Neural cell (in vitro differentiated cells): ENCODE results near the gene GNAI2. TPM values are rescaled to one million over a fixed set of nuclear protein-coding genes. Genes with fewer than 3 reads are reported as not detected.
A peak's percentile ranks its signal among the peaks of the same experiment; 100 is the strongest.

Experiments
- H2AFZ ChIP-seq: fragments of 200-600, 300-800 bp; sonication (generic), shearing (Covaris generic); 2 replicates; pipeline ENCODE4 v1.6.0; 2014; ENCODE audit warnings: low read depth, mild to moderate bottlenecking, antibody characterized with exemption, low read length, moderate library complexity
- H3F3A ChIP-seq: fragments of 200-600 bp; shearing (Covaris generic); 2 replicates; pipeline ENCODE4 v1.6.1; 2016; ENCODE audit warnings: mild to moderate bottlenecking, moderate library complexity, mixed read lengths, antibody characterized with exemption, low read length; ENCODE audit not compliant: insufficient read depth, poor library complexity, severe bottlenecking
- H3K27ac ChIP-seq: fragments of 200-600, 300-800 bp; sonication (generic), shearing (Covaris generic); 2 replicates; pipeline ENCODE4 v1.5.1; 2014; ENCODE audit warnings: mild to moderate bottlenecking, low read length, moderate library complexity
- H3K27me3 ChIP-seq: fragments of 300-800, 200-600 bp; sonication (generic), shearing (Covaris generic); 2 replicates; pipeline ENCODE4 v1.6.0; 2014; ENCODE audit warnings: mild to moderate bottlenecking, low read depth, low read length, moderate library complexity; ENCODE audit not compliant: insufficient read depth
- H3K36me3 ChIP-seq: fragments of 300-800, 200-600 bp; sonication (generic), shearing (Covaris generic); 2 replicates; pipeline ENCODE4 v1.5.1; 2014; ENCODE audit warnings: mild to moderate bottlenecking, antibody characterized with exemption, low read length, moderate library complexity; ENCODE audit not compliant: insufficient read depth
- H3K4me2 ChIP-seq: fragments of 300-800, 200-600 bp; sonication (generic), shearing (Covaris generic); 2 replicates; pipeline ENCODE4 v1.6.0; 2014; ENCODE audit warnings: mild to moderate bottlenecking, low read length
- H3K4me3 ChIP-seq: fragments of 300-800, 200-600 bp; sonication (generic), shearing (Covaris generic); 2 replicates; pipeline ENCODE4 v1.5.1; 2014; ENCODE audit warnings: mild to moderate bottlenecking, low read length, moderate library complexity
- H3K79me2 ChIP-seq: fragments of 200-600 bp; shearing (Covaris generic); replicated peaks from 2 replicates; pipeline ENCODE4 v1.6.0; 2014; ENCODE audit warnings: mild to moderate bottlenecking, low read length, moderate library complexity; ENCODE audit not compliant: insufficient read depth
- H3K9ac ChIP-seq: fragments of 300-800, 200-600 bp; sonication (generic), shearing (Covaris generic); 2 replicates; pipeline ENCODE4 v1.6.1; 2016; ENCODE audit warnings: mild to moderate bottlenecking, low read length, mixed read lengths
- H3K9me2 ChIP-seq: fragments of 200-600 bp; shearing (Covaris generic); 2 replicates; pipeline ENCODE4 v1.6.1; 2016; ENCODE audit warnings: mild to moderate bottlenecking, low read length, mixed read lengths; ENCODE audit not compliant: insufficient read depth
- H3K9me3 ChIP-seq: fragments of 200-600, 300-800 bp; sonication (generic), shearing (Covaris generic); 2 replicates; pipeline ENCODE4 v1.6.1; 2016; ENCODE audit warnings: mild to moderate bottlenecking, mixed run types, low read length, moderate library complexity, mixed read lengths
- H4K20me1 ChIP-seq: fragments of 200-600 bp; shearing (Covaris generic); 2 replicates; pipeline ENCODE4 v1.6.1; 2016; ENCODE audit warnings: mild to moderate bottlenecking, mixed run types; ENCODE audit not compliant: insufficient read depth
- CTCF ChIP-seq: fragments of 450-650 bp; IDR thresholded peaks from 2 replicates; pipeline ENCODE4 v1.5.1; 2014; ENCODE audit warnings: antibody characterized with exemption, mild to moderate bottlenecking, moderate library complexity; ENCODE audit not compliant: poor library complexity, severe bottlenecking
- EP300 ChIP-seq: fragments of 450-650 bp; conservative IDR thresholded peaks from 2 replicates; pipeline ENCODE4 v1.6.1; 2014; ENCODE audit warnings: antibody characterized with exemption, mild to moderate bottlenecking, moderate library complexity; ENCODE audit not compliant: poor library complexity, severe bottlenecking
- EZH2 ChIP-seq: fragments of 200-600, 300-800 bp; shearing (Covaris generic), sonication (generic); IDR thresholded peaks from 2 replicates; pipeline ENCODE4 v1.6.1; 2014; ENCODE audit warnings: antibody characterized with exemption, low read length, borderline replicate concordance, mild to moderate bottlenecking; ENCODE audit not compliant: insufficient read depth, poor library complexity, severe bottlenecking
- MXI1 ChIP-seq: fragments of 450-650 bp; conservative IDR thresholded peaks from 2 replicates; pipeline ENCODE4 v1.6.1; 2014; ENCODE audit warnings: antibody characterized with exemption, mild to moderate bottlenecking; ENCODE audit not compliant: poor library complexity, severe bottlenecking
- POLR2AphosphoS5 ChIP-seq: IDR thresholded peaks from 2 replicates; pipeline ENCODE4 v1.6.1; 2012
- RAD21 ChIP-seq: fragments of 450-650 bp; conservative IDR thresholded peaks from 2 replicates; pipeline ENCODE4 v1.6.1; 2014; ENCODE audit warnings: antibody characterized with exemption, mild to moderate bottlenecking, moderate library complexity
- REST ChIP-seq: IDR thresholded peaks from 2 replicates; pipeline ENCODE4 v1.6.1; 2012; ENCODE audit warnings: borderline replicate concordance
- SMC3 ChIP-seq: fragments of 450-650 bp; conservative IDR thresholded peaks from 2 replicates; pipeline ENCODE4 v1.6.1; 2014; ENCODE audit warnings: antibody characterized with exemption, mild to moderate bottlenecking, moderate library complexity; ENCODE audit not compliant: poor library complexity
- TAF1 ChIP-seq: IDR thresholded peaks from 2 replicates; pipeline ENCODE4 v1.6.1; 2012; ENCODE audit warnings: low read depth
- polyA plus RNA-seq: library from polyadenylated mRNA; depleted of rRNA; stranded (reverse); fragments of >200 nt; gene quantifications from 2 replicates; pipeline ENCODE4 v1.2.3, GENCODE V29; 2014

The GNAI2 gene
- polyA plus RNA-seq, 1 donor from 2014 or later, result 101 TPM

DNA sequence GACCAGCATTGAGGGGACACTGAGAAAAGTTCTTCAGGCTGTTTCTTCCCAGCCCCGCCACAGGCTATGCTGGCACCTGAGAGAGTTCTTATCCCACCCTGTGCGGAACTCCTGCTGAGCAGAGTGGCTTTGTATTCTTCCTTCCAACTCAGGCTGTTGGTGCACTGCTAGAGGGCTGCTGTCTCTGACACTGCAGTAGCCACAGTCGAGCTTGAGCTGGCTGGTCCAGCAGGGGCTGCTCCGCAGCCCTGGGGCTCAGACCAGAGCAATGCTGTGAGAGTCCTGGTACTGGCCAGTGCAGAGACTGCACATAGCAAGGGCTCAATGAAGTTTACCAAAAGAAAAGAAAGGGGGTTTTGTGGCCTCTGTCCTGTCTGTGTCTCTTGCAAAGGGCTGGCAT lies 3.6 kb downstream of the GNAI2 start:
- Histone ChIP-seq H3F3A (no peaks in the 10 kb centered on the region), H3K36me3 (no peaks in the 10 kb centered on the region), H3K79me2 (peaks cover 83% of the 10 kb centered on the region), H2AFZ (no peak overlapping the region), H3K4me3 (peak overlapping the region; percentile 87), H3K9ac (peak overlapping the region; percentile 13), H3K27ac (no peak overlapping the region), H3K9me3 (no peaks in the 10 kb centered on the region), H4K20me1 (no peaks in the 10 kb centered on the region), H3K9me2 (no peaks in the 10 kb centered on the region), H3K27me3 (no peaks in the 10 kb centered on the region), H3K4me2 (no peak overlapping the region)
- TF ChIP-seq REST (no peak), TAF1 (no peak), SMC3 (no peak), RAD21 (no peak), CTCF (no peak), EP300 (no peak), MXI1 (no peak), POLR2AphosphoS5 (no peak), EZH2 (no peak)

- Histone ChIP-seq H3K36me3 (no peaks in the 10 kb centered on the region), H3K27me3 (no peaks in the 10 kb centered on the region), H3K4me2 (peak overlapping the region; percentile 65), H3K79me2 (peaks cover 93% of the 10 kb centered on the region), H2AFZ (no peak overlapping the region), H3K27ac (peak overlapping the region; percentile 87), H3K9me2 (no peaks in the 10 kb centered on the region), H3F3A (no peaks in the 10 kb centered on the region), H3K4me3 (peak overlapping the region; percentile 60), H3K9me3 (no peaks in the 10 kb centered on the region), H4K20me1 (no peaks in the 10 kb centered on the region), H3K9ac (peak overlapping the region; percentile 78)
- TF ChIP-seq POLR2AphosphoS5, result no peak
- no peak for TF ChIP-seq SMC3
- peak; percentile 58 for TF ChIP-seq REST
- TF ChIP-seq EP300, result peak; percentile 28
- peak; percentile 73 for TF ChIP-seq TAF1
Measured at GRCh38 chr3:50241163-50241562, 5.2 kb downstream of the GNAI2 start.
